GM23248 (cell line): ENCODE results near the gene KCNN1. TPM values are rescaled to one million over a fixed set of nuclear protein-coding genes. Genes with fewer than 3 reads are reported as not detected.
A peak's percentile ranks its signal among the peaks of the same experiment; 100 is the strongest.

Source experiments
- DNase-seq: peaks from one replicate; pipeline ENCODE4 v3.0.0-alpha.2; 2015
- H2AFZ ChIP-seq: fragments of 200-600 bp; sonication (generic); 2 replicates; pipeline ENCODE4 v1.6.1; 2016; ENCODE audit warnings: antibody characterized with exemption
- H3F3A ChIP-seq: fragments of 200-600 bp; sonication (generic); 2 replicates; pipeline ENCODE4 v1.6.1; 2016; ENCODE audit warnings: mild to moderate bottlenecking, antibody characterized with exemption, mixed run types; ENCODE audit not compliant: insufficient read depth
- H3K27ac ChIP-seq: fragments of 200-600 bp; sonication (generic); 2 replicates; pipeline ENCODE4 v1.5.1; 2016; ENCODE audit warnings: mild to moderate bottlenecking
- H3K27me3 ChIP-seq: fragments of 200-600 bp; sonication (generic); replicated peaks from 2 replicates; pipeline ENCODE4 v1.6.1; 2016; ENCODE audit warnings: mild to moderate bottlenecking; ENCODE audit not compliant: insufficient read depth
- H3K36me3 ChIP-seq: fragments of 200-600 bp; sonication (generic); 2 replicates; pipeline ENCODE4 v1.6.1; 2016; ENCODE audit warnings: low read depth, mild to moderate bottlenecking
- H3K4me1 ChIP-seq: fragments of 200-600 bp; sonication (generic); 2 replicates; pipeline ENCODE4 v1.6.1; 2016; ENCODE audit warnings: mild to moderate bottlenecking; ENCODE audit not compliant: insufficient read depth
- H3K4me2 ChIP-seq: fragments of 200-600 bp; sonication (generic); one replicate; pipeline ENCODE4 v1.6.1; 2016; ENCODE audit warnings: mild to moderate bottlenecking; ENCODE audit not compliant: unreplicated experiment
- H3K4me3 ChIP-seq: fragments of 200-600 bp; sonication (generic); 2 replicates; pipeline ENCODE4 v1.5.1; 2016; ENCODE audit warnings: mild to moderate bottlenecking
- H3K79me2 ChIP-seq: fragments of 200-600 bp; sonication (generic); 2 replicates; pipeline ENCODE4 v1.6.1; 2016; ENCODE audit warnings: mild to moderate bottlenecking; ENCODE audit not compliant: insufficient read depth
- H3K9ac ChIP-seq: fragments of 200-600 bp; sonication (generic); 2 replicates; pipeline ENCODE4 v1.6.1; 2016; ENCODE audit warnings: mild to moderate bottlenecking
- H3K9me2 ChIP-seq: fragments of 200-600 bp; sonication (generic); 2 replicates; pipeline ENCODE4 v1.6.1; 2016; ENCODE audit warnings: mixed run types, mild to moderate bottlenecking, moderate library complexity; ENCODE audit not compliant: insufficient read depth
- H3K9me3 ChIP-seq: fragments of 200-600 bp; sonication (generic); one replicate; pipeline ENCODE4 v1.6.1; 2017; ENCODE audit warnings: low read depth
- H4K20me1 ChIP-seq: fragments of 200-600 bp; sonication (generic); 2 replicates; pipeline ENCODE4 v1.6.0; 2016; ENCODE audit not compliant: insufficient read depth
- EZH2 ChIP-seq: fragments of 200-600 bp; sonication (generic); IDR thresholded peaks from 2 replicates; pipeline ENCODE4 v1.6.1; 2018; ENCODE audit warnings: antibody characterized with exemption, mild to moderate bottlenecking; ENCODE audit not compliant: insufficient read depth, poor library complexity, severe bottlenecking
- EZH2phosphoT487 ChIP-seq: fragments of 200-600 bp; sonication (generic); IDR thresholded peaks from 2 replicates; pipeline ENCODE4 v1.6.1; 2018; ENCODE audit warnings: antibody characterized with exemption, moderate library complexity, mild to moderate bottlenecking, low read depth; ENCODE audit not compliant: insufficient read depth
- WGBS, 2 experiments: methylation state at CpG; one replicate each; pipeline ENCODE4 v1.1.6; 2015 to 2017; ENCODE audit warnings: low lambda C conversion rate in 2 of 2, low coverage in 1 of 2; ENCODE audit errors: missing lambda C conversion rate in 2 of 2; 5-methylcytosine and 5-hydroxymethylcytosine counted together
- in situ Hi-C: fragments of 300-500 bp; cut with MboI; formaldehyde crosslinking; loops from 2 replicates; pipeline ENCODE4 v1.15.0; 2020
- polyA plus RNA-seq: library from polyadenylated mRNA; unstranded; fragments of >200 nt; fragmentation: Nextera tagmentation; extraction: Ambion mirVana; gene quantifications from 2 replicates; pipeline ENCODE4 v1.2.1, GENCODE V29; 2016
- total RNA-seq: library from RNA; depleted of rRNA; stranded (reverse); fragments of >200 nt; shearing (Covaris generic); gene quantifications from 2 replicates; pipeline ENCODE4 v1.2.3, GENCODE V29; 2014

Gene KCNN1
- total and polyA plus RNA-seq, 2 experiments from 2014 or later: not detected

DNA sequence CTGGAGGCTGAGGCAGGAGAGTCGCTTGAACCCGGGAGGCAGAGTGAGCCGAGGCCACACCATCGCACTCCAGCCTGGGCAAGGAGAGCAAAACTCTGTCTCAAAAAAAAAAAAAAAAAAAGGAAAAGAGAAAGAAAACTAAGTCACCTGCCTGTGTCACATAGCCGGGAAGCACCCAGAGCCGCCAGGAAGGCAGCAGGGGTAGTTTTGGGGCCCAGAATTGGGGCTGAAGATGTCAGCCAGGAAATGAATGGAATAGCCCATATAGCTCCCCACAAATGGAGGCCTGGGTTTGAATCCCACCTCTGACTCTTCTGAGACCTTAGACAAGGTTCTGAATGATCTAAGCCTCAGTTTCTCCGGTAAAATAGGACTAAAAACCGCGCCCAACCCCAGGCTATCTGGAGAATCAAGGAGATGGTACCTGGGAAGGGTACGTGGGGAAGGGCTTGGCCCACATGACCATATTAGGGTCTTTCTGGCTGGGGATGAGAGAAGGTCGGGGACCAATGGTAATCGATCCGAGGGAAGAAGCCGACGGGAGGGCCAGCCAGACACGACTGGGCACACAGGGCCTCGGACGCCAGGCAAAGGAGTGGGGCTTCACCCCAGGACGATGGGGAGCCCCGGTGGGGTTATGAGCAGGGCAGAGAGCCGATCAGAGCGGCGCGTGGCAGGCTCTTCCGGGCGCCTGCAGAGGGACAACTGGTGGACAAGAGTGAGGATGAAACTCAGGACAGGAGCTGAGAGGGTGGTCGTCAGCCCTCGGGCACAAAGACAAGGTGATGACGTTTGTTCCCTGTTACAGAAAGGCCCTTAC, 19.7 kb upstream of the KCNN1 start:
- in situ Hi-C loops: loop anchor here (10.0 kb wide), 1 partner anchor 48 kb away; no protein-coding TSS in a partner anchor
- Histone ChIP-seq H2AFZ (peak overlapping the region; percentile 59), H3K4me2 (peak overlapping the region; percentile 44), H3K36me3 (no peaks in the 10 kb centered on the region), H3K9ac (peak overlapping the region; percentile 49), H4K20me1 (no peaks in the 10 kb centered on the region), H3K79me2 (no peaks in the 10 kb centered on the region), H3K27ac (no peak overlapping the region), H3K4me3 (peak overlapping the region; percentile 61), H3K4me1 (peaks cover 3% of the 10 kb centered on the region; the same call in 1 of the 2 replicates), H3K9me2 (no peaks in the 10 kb centered on the region), H3K9me3 (no peaks in the 10 kb centered on the region), H3F3A (peaks cover 16% of the 10 kb centered on the region), H3K27me3 (peaks cover 35% of the 10 kb centered on the region)
- TF ChIP-seq EZH2 (no peak), EZH2phosphoT487 (no peak)
- no peak for DNase-seq
- whole genome bisulfite sequencing, 2 experiments: 17 to 20% methylated on average over 23 to 29 of the region's 29 CpGs

- H3K9me2 ChIP-seq: no peaks in the 10 kb centered on the region
- peak overlapping the region; percentile 67 for H3K4me3 ChIP-seq
- in situ Hi-C loops: loop anchor here (10.0 kb wide), 1 partner anchor 47 kb away; no protein-coding TSS in a partner anchor
- TF ChIP-seq EZH2: no peak
- no peak for TF ChIP-seq EZH2phosphoT487
- H3K9me3 ChIP-seq: no peaks in the 10 kb centered on the region
- H4K20me1 ChIP-seq: no peaks in the 10 kb centered on the region
- peak; percentile 98 for DNase-seq
- H3K36me3 ChIP-seq: no peaks in the 10 kb centered on the region
- peak overlapping the region; percentile 73 for H3K4me2 ChIP-seq
- H3K9ac ChIP-seq: peak overlapping the region; percentile 69
- no peaks in the 10 kb centered on the region for H3K79me2 ChIP-seq
- peaks cover 3% of the 10 kb centered on the region; the same call in 1 of the 2 replicates for H3K4me1 ChIP-seq
- peaks cover 43% of the 10 kb centered on the region for H3K27me3 ChIP-seq
- no peak overlapping the region for H3K27ac ChIP-seq
- H2AFZ ChIP-seq: 0 out of 2 replicates have a peak overlapping the region, but pooled peaks have one; percentile 50
- WGBS, 2 experiments: 2 to 3% methylated on average over 32 to 68 of the region's 92 CpGs
- H3F3A ChIP-seq: peaks cover 16% of the 10 kb centered on the region
Measured at GRCh38 chr19:17947815-17948513, 18.9 kb upstream of the KCNN1 start.

DNA sequence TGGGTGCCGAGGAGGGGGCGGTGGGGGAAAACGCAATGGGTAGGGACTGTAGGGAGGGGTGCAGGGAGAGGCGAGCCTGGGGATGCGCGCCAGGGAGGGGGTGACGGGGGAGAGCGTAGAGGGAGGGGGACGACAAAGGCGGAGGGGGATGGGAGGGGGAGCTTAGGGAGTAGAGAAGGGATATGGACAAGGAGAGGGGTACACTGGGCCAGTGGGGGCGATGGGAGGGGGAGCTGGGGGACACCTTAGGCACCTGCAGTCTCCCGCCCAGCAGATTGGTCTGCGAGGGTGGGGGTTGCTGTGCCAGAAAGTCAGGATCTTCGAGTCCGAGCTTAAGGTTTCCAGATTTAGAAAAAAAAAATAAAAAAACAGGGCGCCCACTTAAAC, 18.4 kb upstream of the KCNN1 start:
- H3K36me3 ChIP-seq: no peaks in the 10 kb centered on the region
- TF ChIP-seq EZH2 (no peak), EZH2phosphoT487 (no peak)
- H3K9me3 ChIP-seq: no peaks in the 10 kb centered on the region
- peak overlapping the region; percentile 69 for H3K9ac ChIP-seq
- H3K79me2 ChIP-seq: no peaks in the 10 kb centered on the region
- 0 out of 2 replicates have a peak overlapping the region, but pooled peaks have one; percentile 50 for H2AFZ ChIP-seq
- peak overlapping the region; percentile 67 for H3K4me3 ChIP-seq
- peaks cover 3% of the 10 kb centered on the region; the same call in 1 of the 2 replicates for H3K4me1 ChIP-seq
- H3F3A ChIP-seq: peaks cover 15% of the 10 kb centered on the region
- H3K27me3 ChIP-seq: peaks cover 48% of the 10 kb centered on the region
- no peaks in the 10 kb centered on the region for H3K9me2 ChIP-seq
- H3K4me2 ChIP-seq: peak overlapping the region; percentile 73
- DNase-seq: peak; percentile 20
- WGBS, 2 experiments: 0 to 3% methylated on average over 5 to 16 of the region's 16 CpGs
- H4K20me1 ChIP-seq: no peaks in the 10 kb centered on the region
- H3K27ac ChIP-seq: no peak overlapping the region
- in situ Hi-C loops: loop anchor here (10.0 kb wide), 1 partner anchor 46 kb away; no protein-coding TSS in a partner anchor
